HUDEP-2 (cell line): ENCODE results near the gene GARIN3.
A peak's percentile ranks its signal among the peaks of the same experiment; 100 is the strongest.
"Not testable (repeated sequence)": the region's sequence is repeated elsewhere in the genome, so short reads cannot be mapped to it uniquely, and the experiment has no call there.

Experiments
- DNase-seq, 76 experiments: peaks; one replicate each; lab custom pipeline; 2025; ENCODE audit not compliant: unreplicated experiment in 76 of 76; lab: John Stamatoyannopoulos, UW

The GARIN3 gene

DNA sequence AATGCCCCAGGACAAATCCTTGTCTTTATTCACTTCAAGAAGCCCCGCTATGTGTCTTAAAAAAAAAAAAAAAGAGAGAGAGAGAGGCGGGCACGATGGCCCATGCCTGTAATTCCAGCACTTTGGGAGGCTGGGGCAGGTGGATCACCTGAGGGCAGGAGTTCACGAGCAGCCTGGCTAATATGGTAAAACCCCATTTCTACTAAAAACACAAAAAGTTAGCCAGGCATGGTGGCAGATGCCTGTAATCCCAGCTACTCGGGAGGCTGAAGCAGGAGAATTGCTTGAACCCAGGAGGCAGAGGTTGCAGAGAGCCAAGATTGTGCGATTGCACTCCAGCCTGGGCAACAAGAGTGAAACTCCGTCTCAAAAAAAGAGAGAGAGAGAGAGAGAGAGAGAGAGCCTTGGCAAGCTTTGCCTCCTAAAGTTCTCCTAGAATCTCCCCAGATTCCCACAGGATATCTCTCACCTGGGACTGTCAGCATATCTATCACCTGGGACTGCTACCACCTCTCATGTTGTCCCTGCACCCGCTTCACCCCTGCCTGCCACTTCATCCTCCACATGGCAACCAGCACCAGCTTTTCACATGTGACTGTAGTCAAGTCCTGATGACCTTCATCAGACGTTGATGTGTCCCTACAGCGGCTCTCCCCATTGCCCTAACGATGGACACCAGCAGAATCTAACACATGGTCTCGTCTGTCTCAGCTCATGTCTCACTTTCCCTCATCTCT is 20.4 kb upstream of the GARIN3 start:
- DNase-seq: no peak

DNA sequence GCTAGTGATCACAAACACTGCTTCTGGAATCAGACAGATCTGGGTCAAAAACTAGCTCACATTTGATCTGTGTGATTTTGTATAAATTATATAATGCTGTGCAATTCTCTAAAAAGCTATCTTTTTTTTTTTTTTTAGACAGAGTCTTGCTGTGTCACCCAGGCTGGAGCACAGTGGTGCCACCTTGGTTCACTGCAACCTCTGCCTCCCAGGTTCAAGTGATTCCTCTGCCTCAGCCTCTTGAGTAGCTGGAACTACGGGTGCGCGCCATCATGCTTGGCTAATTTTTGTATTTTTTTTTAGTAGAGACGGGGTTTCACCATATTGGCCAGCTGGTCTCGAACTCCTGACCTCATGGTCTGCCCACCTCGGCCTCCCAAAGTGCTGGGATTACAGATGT is 19.1 kb upstream of the GARIN3 start:
- not testable (repeated sequence) for DNase-seq

DNA sequence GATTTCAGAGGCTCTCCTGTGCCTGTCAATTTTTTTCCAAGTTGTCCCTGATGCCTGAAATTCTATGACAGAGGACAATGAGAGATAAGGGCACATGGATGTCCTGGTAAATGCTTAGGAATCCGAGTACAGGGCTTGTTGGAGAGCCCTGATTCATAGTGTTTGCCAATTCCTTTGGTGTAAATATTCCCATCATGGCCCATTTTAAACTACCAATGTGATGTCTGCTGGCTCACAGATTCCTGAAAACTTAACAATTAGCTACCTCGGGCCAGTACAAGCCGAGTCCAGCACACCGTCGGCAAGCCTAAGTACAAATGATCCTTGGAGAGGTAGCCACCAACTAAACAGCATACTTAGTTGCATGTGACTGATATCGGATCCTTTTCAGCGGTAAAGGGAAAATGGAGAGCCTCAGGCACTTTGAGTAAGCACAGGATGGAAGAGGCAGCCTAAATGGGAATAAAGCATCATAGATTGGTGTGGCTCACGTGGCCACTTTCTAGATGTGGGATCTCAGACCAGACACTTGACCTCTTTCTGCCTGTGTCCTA is 18.1 kb upstream of the GARIN3 start:
- no peak for DNase-seq

DNA sequence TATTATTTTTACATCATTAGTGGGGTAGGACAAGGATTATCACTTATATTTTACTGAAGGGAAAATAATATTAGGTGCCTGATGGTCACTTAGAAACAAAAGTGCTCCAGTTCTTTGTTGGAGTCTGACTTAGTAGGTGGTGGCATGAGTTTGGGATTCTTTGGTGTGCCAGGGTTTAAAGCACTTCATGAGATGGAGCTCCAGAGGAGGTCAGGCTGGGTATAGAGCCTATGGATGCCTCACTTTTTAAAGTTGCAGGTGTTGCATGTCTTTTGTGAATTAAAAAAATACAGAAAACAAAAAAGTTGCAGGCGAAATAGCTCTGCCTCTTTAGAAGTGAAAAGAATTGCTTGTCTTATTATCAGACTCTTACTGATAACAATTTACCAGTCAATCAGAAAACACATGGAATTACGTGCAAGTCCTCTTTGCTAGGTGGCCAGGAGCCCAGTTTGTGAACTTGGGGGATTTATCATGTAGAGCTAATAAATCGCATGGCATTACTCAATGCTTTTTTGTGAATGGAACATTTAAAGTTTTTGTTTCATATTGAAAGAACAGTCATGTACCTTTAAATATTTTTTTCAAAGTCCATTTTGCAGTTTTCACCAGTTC is 16.2 kb upstream of the GARIN3 start:
- no peak for DNase-seq

DNA sequence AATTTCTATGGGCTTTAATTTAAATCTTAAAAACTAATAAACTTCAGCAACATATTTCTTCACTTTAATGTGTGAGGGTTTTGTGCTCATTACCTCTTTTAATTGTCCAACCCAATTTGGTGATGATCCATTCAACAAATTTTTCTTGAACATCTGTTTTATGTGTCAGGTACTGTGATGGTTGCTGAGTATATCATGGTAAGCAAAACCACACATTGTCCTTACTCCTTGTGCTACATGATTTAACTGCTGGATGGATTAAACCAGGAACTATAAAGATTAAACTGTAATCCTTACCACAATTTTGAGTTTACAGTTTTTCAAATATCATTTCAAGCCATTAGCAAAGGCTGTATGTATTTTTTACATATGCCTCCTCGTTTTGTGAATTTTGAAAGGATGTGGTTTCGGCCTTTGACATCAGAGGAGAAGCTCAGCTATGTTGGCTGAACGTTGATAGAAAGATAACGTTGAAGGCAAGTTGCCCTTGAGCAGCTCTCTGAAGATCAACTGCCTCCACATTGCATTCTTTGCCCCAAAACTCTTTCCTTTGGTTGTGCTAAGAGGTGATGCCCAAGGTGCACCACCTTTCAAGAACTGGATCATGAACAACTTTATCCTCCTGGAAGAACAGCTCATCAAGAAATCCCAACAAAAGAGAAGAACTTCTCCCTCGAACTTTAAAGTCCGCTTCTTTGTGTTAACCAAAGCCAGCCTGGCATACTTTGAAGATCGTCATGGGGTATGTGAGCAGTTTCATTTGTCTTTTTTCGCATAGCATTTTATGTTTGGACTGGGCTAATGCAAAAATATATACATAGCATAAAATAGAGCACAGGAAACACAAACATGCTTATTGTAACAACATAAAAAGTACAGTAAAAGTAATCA is 14.6 kb upstream of the GARIN3 start, which contains the start of gene ITK:
ITK (plus strand) TSS at position 467 of the 891 bp plus-strand sequence; CDS start at position 605, 138 bp downstream.
- DNase-seq: peak in 1 of 76 experiments; percentile 1

DNA sequence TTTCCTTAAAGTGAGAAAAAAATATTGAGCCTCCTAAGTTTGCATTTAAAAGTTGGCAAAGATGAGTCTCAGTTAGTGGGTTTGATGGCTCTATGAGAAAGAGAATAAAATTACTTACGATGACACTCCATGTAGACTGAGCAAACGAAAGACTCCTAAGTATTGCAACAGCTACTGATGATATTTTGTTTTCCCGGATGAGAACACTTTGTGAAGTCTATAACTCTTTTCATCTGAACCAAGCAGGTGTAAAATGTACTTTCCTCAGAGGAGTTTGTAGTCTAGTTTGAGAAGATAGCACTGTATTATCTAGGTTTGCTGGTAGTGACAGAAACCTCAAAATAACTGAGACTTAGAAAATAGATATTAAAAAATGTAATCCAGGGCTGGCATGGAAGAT is 12.9 kb upstream of the GARIN3 start:
- DNase-seq: no peak

DNA sequence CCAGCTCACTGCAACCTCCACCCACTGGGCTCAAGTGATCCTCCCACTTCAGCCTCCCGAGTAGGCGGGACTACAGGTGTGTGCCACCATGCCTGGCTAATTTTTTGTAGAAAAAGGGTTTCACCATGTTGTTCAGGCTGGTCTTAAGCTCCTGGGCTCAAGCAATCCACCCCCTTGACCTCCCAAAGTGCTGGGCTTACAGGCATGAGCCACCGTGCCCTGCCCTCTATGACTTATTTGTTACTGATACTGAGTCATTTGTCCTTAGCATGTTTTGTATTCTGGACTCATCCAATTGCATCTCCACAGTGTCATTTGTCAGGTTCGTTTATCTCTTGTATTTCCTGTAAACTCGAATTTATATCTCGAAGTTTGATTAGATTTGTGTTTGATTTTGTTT is 11.9 kb upstream of the GARIN3 start:
- DNase-seq: no peak

DNA sequence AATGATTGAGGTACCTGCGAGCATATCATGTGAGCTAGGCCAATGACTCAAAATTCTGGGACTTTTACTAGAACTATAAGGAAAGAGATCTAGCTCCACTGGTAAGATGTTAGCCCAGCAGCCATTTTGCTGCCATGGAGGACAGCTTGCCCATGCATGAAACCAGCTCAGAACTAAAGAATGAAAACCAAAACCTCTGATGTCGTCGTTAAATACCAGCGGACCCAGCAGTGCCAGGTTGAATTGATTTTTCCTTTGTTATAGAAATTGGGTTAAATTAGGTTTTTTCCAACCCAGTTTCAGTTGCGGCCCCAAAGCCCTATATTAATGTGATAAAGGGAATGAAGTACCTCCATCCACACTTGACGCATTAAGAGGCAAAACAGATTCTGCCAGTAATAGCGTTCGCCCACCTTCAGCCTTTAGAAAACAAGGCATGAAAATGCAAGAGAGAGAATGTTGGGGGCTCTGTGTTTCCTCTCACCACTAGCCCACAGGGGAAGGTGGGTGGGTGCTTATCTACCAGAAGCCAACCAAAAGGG is 9.1 kb upstream of the GARIN3 start:
- DNase-seq: no peak

DNA sequence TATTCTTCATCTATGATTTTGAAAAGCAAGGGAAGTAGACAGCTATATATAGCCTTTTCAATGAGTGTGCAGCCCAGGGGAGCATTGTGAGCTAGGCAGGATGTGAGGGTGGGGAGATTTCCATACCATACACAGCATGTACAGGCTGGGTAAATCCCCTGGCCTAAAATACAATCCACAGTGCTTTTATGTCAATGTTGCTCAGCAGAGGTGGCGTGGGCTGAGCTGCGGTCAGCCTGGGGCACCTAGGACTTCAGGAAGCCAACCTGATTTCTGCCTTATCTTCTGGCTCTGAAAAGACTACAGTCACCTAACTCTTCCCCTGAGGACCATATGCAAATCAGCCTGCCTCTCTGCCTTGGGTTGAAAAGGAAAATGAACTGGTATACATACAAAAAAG is 6.3 kb upstream of the GARIN3 start:
- DNase-seq: peak in 1 of 76 experiments; percentile 6

DNA sequence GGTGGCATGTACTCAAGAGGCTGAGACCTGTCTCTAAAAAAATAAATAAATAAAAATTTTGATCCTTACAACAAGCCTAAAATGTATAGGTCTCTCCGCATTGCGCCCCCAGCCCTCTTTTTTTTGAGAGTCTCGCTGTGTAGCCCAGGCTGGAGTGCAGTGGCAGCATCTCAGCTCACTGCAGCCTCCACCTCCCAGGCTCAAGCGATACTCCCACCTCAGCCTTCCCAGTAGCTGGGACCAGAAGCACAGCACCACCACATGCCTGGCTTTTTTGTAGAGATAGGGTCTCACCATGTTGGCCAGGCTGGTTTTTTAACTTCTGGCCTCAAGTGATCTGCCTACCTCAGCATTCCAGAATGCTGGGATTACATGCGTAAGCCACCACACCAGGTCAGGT is 2.2 kb upstream of the GARIN3 start:
- DNase-seq: no peak

DNA sequence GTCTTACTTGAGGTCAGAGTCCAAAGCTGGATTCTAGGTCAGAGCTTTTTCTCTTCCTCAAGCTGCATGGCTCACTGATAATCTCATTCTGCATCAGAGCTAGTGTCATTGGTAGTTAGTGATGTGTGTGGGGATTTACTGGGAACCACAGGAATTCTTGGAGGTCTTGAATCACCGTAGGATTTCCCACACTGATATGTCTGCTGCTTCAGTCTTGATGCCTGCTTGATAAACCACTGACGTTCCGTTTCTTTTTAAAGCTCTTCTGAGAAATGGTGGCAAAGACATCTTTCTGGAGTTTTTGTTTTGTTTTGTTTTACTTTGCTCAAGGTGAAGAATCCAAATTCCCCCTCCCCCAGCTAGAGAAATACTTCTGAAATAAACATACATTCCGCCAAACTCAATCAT is 1.2 kb upstream of the GARIN3 start:
- no peak for DNase-seq

DNA sequence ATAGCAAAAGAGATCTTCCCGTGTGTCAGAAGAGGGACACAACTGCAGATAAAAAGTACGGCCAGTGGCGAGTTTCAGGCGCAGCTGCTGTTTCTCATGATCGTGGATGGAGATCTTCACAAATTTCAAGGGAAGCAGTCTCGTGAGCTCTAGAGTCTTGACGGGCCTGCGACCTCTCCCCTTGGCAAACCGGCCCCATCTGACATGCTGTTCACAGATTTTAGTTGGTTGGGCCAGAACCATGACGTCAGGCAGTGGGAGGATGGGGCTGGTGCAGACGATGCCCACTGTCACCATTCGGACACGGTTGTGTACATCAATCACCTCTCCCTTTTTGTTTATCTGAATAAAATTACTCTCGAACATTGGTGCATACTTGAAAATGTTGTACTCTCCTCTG is 396 bp downstream of the GARIN3 start:
- no peak for DNase-seq

DNA sequence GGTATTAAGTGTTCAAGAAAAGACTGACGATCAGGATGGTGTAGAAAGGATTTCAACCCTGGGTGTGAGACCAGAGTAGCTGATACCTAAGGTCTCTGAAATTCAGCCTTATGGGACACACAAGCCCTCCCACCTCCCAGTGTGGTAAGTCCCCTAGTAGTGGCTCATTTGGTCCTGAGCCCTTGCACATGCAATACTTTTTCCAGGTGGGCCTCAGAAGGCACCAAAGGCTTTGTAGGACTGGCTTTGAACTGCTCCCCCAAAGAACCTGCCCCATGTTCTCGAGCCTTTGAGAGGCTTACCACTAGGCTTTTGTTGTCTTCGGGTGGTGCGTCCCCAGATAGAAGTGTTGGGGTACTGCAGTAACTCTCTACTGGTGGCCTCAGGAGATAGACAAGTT is 803 bp downstream of the GARIN3 start:
- DNase-seq: no peak

DNA sequence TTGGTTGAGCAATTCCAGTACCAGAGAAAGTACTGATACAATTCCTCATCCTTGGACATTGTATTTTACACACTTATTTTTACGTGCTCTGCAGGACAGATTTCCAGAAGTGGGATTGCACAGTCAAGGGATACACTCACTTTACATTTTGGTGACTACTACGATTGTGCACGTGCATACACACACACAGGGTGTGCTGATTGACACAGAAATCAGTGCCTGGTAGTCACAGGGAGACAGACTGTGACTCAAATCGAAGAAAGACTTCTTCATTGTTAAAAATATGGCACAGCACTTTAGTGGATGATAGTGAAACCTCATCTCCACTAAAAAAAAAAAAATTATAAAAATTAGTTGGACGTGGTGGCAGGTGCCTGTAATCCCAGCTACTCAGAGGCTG is 1.5 kb downstream of the GARIN3 start:
- no peak for DNase-seq

DNA sequence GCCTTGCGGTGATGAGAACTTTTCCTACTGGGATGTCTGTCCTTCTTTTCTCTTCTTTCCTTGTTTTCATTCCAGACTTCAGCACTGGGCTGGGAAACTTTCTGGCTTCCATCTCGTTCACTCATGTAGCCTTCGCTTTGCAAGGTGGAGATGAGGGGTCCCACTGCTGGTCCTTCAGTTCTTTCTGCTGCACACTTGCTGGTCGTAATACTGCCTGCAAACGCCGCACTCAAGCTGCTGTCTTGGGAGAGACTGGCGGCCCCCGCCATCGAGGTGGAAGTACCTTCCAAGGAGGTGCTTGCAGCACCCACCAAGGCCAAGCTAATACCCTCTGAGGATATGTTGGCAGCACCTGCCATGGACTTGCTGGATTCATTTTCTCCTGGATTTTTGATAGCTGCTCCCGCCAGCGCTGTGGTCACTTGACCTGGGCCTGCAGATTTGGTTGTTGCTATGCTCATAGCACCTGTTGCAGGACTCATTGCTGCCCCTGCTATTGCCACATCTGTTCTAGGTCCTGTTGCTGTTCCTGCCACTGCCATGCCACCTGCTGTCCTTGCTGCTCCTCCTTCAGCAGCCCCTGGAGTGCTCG is 3.0 kb downstream of the GARIN3 start:
- no peak for DNase-seq

DNA sequence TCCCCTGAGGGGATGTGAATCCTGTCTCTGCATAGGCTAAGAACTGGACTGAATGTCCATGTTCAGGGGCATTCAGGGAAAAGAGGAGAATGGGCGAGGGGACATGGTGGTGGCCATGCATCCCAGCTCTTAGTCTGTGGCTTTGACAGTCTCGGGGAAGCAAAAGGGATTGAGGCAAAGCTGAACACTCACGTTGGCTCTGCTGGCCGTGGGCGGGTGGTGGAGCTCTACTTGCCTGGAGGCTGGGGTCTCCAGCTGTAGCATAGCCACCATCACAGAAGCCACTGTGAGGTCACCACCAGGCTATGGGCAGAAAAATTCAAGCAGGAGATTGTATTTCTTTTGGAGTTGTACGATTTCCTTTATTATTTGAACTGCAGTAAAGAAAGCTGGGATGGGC is 4.1 kb downstream of the GARIN3 start:
- no peak for DNase-seq

DNA sequence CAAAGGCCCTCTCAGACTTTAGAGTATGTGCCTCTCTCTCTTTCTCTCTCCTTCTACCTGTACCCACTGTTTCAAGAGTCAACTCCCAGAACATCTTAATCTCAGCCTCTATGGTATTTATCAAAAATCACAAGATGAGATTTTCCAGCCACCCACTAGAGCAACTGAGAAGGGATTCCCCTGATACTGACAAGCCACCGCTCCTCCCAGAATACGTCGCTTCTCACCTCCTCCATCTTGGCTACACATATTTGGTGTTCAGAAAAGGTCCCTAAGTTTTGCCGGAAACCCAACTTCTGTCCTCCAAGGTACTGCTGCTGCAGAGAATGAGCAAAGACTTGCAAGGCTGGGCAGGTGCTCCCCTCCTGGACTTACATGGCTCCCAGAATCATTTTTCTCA is 6.1 kb downstream of the GARIN3 start:
- DNase-seq: no peak

DNA sequence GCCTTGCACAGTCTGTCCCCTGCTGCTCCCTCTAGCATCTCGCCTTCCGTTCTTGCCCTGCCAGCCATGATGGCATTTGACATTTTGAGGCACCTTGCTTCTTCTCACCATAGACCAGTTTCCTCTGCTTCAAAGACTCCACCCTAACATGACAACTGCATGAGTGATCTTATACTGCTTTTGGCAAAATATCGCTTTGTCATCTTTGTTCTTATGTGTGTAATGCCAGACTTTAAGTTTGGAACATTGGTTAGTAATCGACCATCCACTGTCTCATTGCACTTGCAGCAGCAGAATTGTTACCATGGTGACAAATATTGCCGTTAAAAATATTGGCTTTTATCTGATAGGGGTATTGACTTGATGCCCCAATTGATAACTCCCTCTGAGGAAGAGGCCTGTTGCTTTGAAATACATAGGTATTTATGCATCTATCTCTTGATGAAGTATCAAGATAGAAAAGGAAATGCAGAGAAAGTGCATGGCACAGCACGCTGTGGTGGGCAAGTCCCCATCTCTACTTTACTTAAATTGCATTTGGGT is 6.8 kb downstream of the GARIN3 start:
- no peak for DNase-seq

DNA sequence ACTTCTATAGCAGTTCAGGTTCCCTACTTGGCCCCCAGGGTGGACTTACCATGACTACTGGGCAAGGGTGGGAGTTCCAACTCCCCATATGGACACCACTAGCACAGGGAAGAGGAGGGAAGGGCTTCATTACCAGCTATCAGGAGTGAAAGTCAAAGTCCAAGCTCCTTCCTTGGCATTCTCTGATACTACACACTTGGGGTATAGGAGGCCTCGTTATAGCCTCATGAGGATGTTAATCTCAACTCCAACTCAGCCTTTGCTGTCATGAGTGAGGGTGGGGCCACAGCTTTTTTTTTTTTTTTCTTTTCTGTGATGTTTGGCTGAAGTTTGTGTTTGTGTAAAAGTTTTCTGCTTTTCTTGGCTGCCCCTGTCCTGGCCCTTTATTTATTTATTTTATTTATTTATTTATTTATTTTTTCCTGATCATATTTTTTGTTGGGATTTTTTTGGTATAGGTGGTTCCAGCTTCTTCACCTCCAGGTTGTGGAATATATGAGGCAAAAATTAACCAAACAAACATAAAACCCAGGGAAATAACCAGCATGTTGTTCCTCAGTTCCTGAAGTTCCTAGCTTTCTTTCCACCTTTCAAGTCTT is 8.7 kb downstream of the GARIN3 start:
- no peak for DNase-seq

DNA sequence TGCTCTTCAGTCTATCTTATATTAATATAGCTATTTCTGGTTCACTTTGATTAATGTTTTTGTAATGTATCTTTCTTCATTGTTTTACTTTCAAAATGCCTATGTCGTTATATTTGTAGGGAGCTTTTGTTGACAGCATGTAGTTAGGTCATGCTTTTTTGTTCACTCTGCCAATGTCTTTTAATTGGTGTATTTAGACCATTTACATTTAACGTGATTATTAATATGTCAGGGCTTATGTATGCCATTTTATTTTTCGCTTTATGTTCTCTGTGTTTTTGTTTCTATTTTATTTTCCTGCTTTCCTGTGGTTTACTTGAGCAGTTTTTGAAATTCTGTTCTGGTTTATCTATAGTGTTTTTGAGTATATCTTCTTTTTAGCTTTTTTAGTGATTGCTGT is 10.8 kb downstream of the GARIN3 start:
- DNase-seq: no peak
